ENCODE measurements around the gene UQCR11. TPM values are rescaled to one million over a fixed set of nuclear protein-coding genes. Genes with fewer than 3 reads are reported as not detected.

The UQCR11 gene
- total and polyA plus RNA-seq, 12 donors: 47.1 to 336 (median 166) TPM

DNA sequence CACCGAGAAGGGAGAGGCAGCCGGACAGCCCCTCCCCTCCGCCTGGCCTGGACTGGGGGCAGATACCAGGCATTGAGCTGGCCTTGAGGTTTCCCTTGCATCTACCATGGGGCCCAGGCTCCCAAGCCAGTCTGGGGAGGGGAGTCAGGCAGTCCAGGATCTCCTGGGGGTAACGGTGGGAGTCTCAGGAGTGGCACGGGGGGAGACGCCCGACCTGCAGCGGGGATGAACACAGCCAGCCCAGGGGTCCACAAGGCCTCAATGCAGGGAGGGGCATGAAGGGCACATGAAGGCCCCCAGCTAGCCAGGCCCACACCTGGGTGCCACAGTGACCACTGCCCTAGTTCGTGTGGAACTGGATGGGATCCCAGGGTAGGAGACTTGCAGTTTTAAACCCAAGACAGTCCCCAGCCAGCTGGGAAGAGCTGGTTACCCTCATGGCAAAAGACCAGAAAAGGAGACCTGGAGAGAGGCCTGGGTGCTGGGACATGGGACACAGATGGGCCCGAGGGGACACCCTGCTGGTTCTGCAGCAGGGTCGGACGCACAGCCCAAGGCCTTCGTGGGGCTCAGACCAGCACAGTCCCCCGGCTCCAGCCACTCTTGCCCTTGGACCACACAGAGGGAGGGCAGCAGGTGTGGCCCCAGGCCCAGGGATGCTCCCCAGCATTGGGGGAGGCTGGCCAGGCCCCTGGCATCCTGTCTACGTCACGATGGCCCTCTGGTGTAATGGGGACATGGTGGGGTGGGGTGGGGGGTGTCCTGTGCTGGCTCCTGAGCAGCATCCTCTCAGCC, 4.6 kb upstream of the UQCR11 start:
- Histone ChIP-seq H3K4me3 (no peak overlapping the region), H3K36me3 (replicated peaks in 1 of 2) (peaks cover 0 to 29% of the 10 kb centered on the region in 2 donors), H3K9me3 (replicated peaks in 1 of 3) (no peaks in the 10 kb centered on the region), H3K4me1 (replicated peaks in 1 of 2) (peaks cover 7% of the 10 kb centered on the region in 2 donors), H3K27ac (no peak overlapping the region), H3K27me3 (no peaks in the 10 kb centered on the region)
- WGBS, 4 donors: 82 to 91% (median 85%) methylated on average over 6 to 16 of the region's 16 CpGs
- no peak for TF ChIP-seq POLR2A (IDR thresholded peaks at IDR 0.05)
- TF ChIP-seq, protein P1, sequence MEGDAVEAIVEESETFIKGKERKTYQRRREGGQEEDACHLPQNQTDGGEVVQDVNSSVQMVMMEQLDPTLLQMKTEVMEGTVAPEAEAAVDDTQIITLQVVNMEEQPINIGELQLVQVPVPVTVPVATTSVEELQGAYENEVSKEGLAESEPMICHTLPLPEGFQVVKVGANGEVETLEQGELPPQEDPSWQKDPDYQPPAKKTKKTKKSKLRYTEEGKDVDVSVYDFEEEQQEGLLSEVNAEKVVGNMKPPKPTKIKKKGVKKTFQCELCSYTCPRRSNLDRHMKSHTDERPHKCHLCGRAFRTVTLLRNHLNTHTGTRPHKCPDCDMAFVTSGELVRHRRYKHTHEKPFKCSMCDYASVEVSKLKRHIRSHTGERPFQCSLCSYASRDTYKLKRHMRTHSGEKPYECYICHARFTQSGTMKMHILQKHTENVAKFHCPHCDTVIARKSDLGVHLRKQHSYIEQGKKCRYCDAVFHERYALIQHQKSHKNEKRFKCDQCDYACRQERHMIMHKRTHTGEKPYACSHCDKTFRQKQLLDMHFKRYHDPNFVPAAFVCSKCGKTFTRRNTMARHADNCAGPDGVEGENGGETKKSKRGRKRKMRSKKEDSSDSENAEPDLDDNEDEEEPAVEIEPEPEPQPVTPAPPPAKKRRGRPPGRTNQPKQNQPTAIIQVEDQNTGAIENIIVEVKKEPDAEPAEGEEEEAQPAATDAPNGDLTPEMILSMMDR (IDR thresholded peaks at IDR 0.05): no peak
- DNase-seq: no peak
- intact Hi-C loops (cut with DNase I): loop anchor here (5.0 kb wide), 1 partner anchor 42 kb away; the partner anchor contains the start of gene TCF3 (in 2 of the 2)

DNA sequence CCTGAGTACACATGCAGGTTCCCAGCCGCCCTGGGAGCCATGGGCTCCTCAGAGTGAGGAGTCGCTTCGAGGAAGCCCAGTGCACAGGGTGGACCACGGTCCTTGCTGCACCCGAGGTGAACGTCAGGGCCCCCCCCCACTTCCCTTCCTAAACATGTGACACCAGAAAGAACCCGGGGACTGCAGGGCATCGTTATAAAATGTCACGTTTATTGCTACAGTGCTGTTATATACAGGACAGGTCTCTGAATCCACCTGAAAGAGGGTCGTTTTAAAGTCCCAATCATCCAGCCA, 3.8 kb upstream of the UQCR11 start:
- Histone ChIP-seq H3K4me1 (replicated peaks in 1 of 2) (peaks cover 13 to 14% of the 10 kb centered on the region in 2 donors), H3K9me3 (replicated peaks in 1 of 3) (no peaks in the 10 kb centered on the region), H3K36me3 (replicated peaks in 1 of 2) (peaks cover 0 to 20% of the 10 kb centered on the region in 2 donors), H3K27me3 (no peaks in the 10 kb centered on the region), H3K27ac (no peak overlapping the region), H3K4me3 (no peak overlapping the region)
- TF ChIP-seq POLR2A (IDR thresholded peaks at IDR 0.05): no peak
- TF ChIP-seq, protein P1 (IDR thresholded peaks at IDR 0.05): no peak
- intact Hi-C loops (cut with DNase I): loop anchor here (5.0 kb wide), 1 partner anchor 43 kb away; the partner anchor contains the start of gene TCF3 (in 2 of the 2)
- WGBS, 4 donors: 27 to 56% (median 33%) methylated on average over 1 to 10 of the region's 10 CpGs
- DNase-seq: no peak

GRCh38 chr19:1608359-1609102, 3.3 kb upstream of the UQCR11 start:
- TF ChIP-seq, protein P1 (IDR thresholded peaks at IDR 0.05): no peak
- no peak for TF ChIP-seq POLR2A (IDR thresholded peaks at IDR 0.05)
- Histone ChIP-seq H3K4me3 (no peak overlapping the region), H3K27me3 (no peaks in the 10 kb centered on the region), H3K36me3 (replicated peaks in 1 of 2) (peaks cover 0 to 15% of the 10 kb centered on the region in 2 donors), H3K27ac (no peak overlapping the region), H3K4me1 (replicated peaks in 1 of 2) (peaks cover 18 to 19% of the 10 kb centered on the region in 2 donors), H3K9me3 (replicated peaks in 1 of 3) (no peaks in the 10 kb centered on the region)
- DNase-seq: no peak
- 52 to 61% (median 55%) methylated on average over 13 to 23 of the region's 23 CpGs for WGBS, 4 donors
- intact Hi-C loops (cut with DNase I): loop anchor here (5.0 kb wide), 1 partner anchor 44 kb away; the partner anchor contains the start of gene TCF3 (in 2 of the 2)

DNA sequence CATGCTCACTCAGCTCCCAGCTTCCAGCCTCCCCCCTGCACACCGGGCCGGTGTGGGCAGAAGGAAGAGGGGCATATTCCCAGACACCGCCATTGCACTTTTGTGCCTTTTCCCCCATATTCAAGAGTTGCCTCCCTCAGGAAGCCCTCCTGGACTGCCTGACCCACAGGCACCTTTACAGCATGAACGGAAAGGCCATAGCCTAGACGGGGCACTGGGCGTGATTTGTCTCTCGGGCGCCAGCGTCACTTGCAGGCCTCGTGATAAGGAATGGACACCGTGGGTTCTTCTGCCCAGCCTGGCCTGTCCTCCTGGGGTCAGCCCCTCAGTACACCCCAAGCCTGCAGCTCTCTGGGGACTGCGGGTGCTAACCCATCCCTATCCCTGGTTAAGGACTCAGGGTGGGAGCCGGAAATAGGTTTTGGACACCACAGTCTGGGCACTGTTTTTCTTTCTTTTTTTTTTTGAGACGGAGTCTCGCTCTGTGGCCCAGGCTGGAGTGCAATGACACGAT, 933 bp upstream of the UQCR11 start:
- peak in 1 of 7 donors; percentile 58 for DNase-seq
- H3K4me3 ChIP-seq: peak overlapping the region in 2 of 4 donors; percentile 79 to 95
- peaks cover 0 to 7% of the 10 kb centered on the region in 2 donors for H3K36me3 ChIP-seq (replicated peaks in 1 of 2)
- H3K27me3 ChIP-seq: no peaks in the 10 kb centered on the region
- intact Hi-C loops (cut with DNase I): loop anchor here (5.0 kb wide), 1 partner anchor 46 kb away; the partner anchor contains the start of gene TCF3 (in 2 of the 2)
- no peaks in the 10 kb centered on the region for H3K9me3 ChIP-seq (replicated peaks in 1 of 3)
- H3K27ac ChIP-seq: peak overlapping the region; percentile 71 to 95 (median 92)
- TF ChIP-seq POLR2A (IDR thresholded peaks at IDR 0.05): no peak
- TF ChIP-seq, protein P1 (IDR thresholded peaks at IDR 0.05): no peak
- H3K4me1 ChIP-seq (replicated peaks in 1 of 2): peaks cover 19 to 28% of the 10 kb centered on the region in 2 donors
- 9 to 20% (median 15%) methylated on average over 9 to 16 of the region's 16 CpGs for WGBS, 4 donors
